Activated B cell treated with CpG ODN at 0.5 μM for 24 hours (primary cell): ENCODE results near the gene LCNL1. TPM values are rescaled to one million over a fixed set of nuclear protein-coding genes. Genes with fewer than 3 reads are reported as not detected.
"Not testable (repeated sequence)": the region's sequence is repeated elsewhere in the genome, so short reads cannot be mapped to it uniquely, and the experiment has no call there.

ENCODE experiments used
- ATAC-seq: fragments of 200-7000 bp; cut with Tn5 transposase; one replicate; pipeline ENCODE4 v1.10.0; 2021; ENCODE audit warnings: low read depth, mild to moderate bottlenecking, moderate library complexity
- CTCF ChIA-PET: fragments of 350-600 bp; sonication (Branson Sonifier 250); formaldehyde crosslinking; loops from one replicate; lab custom pipeline; 2021; ENCODE audit warnings: antibody characterized with exemption; lab: Charles Lee
- POLR2A ChIA-PET: fragments of 350-600 bp; sonication (Branson Sonifier 250); formaldehyde crosslinking; loops from one replicate; lab custom pipeline; 2021; ENCODE audit warnings: antibody characterized with exemption; lab: Charles Lee
- DNase-seq: peaks from one replicate; pipeline ENCODE4 v3.0.0; 2022
- H3K27ac Mint-ChIP-seq: one replicate; pipeline ENCODE4 v1.8.0; 2020; ENCODE audit warnings: mixed read lengths
- H3K27me3 Mint-ChIP-seq: one replicate; pipeline ENCODE4 v1.8.0; 2021; ENCODE audit warnings: mixed read lengths
- H3K36me3 Mint-ChIP-seq: one replicate; pipeline ENCODE4 v1.8.0; 2021; ENCODE audit warnings: low read depth, mixed read lengths
- H3K4me1 Mint-ChIP-seq: one replicate; pipeline ENCODE4 v1.8.0; 2021; ENCODE audit warnings: mixed read lengths
- H3K4me3 Mint-ChIP-seq: one replicate; pipeline ENCODE4 v1.8.0; 2020; ENCODE audit warnings: mild to moderate bottlenecking, mixed read lengths
- H3K9me3 Mint-ChIP-seq: one replicate; pipeline ENCODE4 v1.8.0; 2020; ENCODE audit warnings: mixed read lengths
- intact Hi-C: fragments of 100-400 bp; cut with micrococcal nuclease; formaldehyde crosslinking; loops from one replicate; pipeline ENCODE4 v1.15.1; 2024
- total RNA-seq: library from RNA; stranded (reverse); gene quantifications from 2 replicates; pipeline ENCODE4 v1.2.3, GENCODE V29; 2022
- TF ChIP-seq, protein P1 (sequence below): fragments of 200-600 bp; IDR thresholded peaks from one replicate; pipeline ENCODE4 v1.8.0; 2022; ENCODE audit warnings: antibody characterized with exemption, mild to moderate bottlenecking

LCNL1 gene
- total RNA-seq, 1 donor from 2014 or later: not detected

DNA sequence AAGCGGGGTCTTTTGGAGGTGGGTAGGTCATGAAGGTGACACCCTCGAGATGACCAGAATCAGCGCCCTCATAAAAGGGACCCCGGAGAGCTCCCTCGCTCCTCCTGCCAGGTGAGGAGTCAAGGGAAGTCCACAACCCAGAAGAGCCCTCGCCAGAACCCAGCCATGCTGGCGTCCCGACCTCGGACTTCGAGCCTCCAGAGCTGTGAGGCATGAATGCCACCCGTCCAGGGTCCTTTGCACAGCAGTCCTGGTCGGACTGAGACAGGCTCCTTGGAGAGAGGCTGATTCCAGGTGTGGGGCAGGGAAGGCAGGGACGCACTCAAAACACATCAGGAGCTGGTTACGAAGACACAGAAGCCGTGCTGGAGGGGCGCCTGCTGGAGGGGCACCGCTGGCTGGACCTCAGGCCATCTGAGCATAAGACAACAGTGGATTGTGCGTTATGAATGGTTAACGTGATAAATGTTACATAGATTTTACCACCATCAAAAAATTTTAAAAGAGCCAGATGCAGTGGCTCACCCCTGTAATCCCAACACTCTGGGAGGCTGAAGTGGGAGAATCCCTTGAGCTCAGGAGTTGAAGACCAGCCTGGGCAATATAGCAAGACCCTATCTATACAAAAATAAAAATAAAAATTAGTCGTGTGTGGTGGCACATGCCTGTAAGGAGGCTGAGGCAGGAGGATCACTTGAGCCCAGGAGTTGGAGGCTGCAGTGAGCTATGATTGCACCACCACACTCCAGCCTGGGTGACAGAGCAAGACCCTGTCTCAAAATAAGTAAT is 19.3 kb downstream of the LCNL1 start:
- H3K27ac Mint-ChIP-seq: no peak overlapping the region
- no peak for DNase-seq
- peaks cover 43% of the 10 kb centered on the region for H3K4me1 Mint-ChIP-seq
- no peak for ATAC-seq
- POLR2A ChIA-PET: interaction anchor here (0.7 to 3.3 kb wide), 3 partner anchors 10 to 272 kb away, joined by 8 to 38 read pairs (median 12); partner anchors contain the start of gene PAXX
- no peaks in the 10 kb centered on the region for H3K27me3 Mint-ChIP-seq
- TF ChIP-seq, protein P1, sequence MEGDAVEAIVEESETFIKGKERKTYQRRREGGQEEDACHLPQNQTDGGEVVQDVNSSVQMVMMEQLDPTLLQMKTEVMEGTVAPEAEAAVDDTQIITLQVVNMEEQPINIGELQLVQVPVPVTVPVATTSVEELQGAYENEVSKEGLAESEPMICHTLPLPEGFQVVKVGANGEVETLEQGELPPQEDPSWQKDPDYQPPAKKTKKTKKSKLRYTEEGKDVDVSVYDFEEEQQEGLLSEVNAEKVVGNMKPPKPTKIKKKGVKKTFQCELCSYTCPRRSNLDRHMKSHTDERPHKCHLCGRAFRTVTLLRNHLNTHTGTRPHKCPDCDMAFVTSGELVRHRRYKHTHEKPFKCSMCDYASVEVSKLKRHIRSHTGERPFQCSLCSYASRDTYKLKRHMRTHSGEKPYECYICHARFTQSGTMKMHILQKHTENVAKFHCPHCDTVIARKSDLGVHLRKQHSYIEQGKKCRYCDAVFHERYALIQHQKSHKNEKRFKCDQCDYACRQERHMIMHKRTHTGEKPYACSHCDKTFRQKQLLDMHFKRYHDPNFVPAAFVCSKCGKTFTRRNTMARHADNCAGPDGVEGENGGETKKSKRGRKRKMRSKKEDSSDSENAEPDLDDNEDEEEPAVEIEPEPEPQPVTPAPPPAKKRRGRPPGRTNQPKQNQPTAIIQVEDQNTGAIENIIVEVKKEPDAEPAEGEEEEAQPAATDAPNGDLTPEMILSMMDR: no peak
- no peak overlapping the region for H3K4me3 Mint-ChIP-seq
- no peaks in the 10 kb centered on the region for H3K36me3 Mint-ChIP-seq
- no peaks in the 10 kb centered on the region for H3K9me3 Mint-ChIP-seq
- intact Hi-C loops: no loop called here
- CTCF ChIA-PET: interaction anchor here (1.5 to 2.3 kb wide), 2 partner anchors 27 to 33 kb away, joined by 8 read pairs; no protein-coding TSS in a partner anchor

DNA sequence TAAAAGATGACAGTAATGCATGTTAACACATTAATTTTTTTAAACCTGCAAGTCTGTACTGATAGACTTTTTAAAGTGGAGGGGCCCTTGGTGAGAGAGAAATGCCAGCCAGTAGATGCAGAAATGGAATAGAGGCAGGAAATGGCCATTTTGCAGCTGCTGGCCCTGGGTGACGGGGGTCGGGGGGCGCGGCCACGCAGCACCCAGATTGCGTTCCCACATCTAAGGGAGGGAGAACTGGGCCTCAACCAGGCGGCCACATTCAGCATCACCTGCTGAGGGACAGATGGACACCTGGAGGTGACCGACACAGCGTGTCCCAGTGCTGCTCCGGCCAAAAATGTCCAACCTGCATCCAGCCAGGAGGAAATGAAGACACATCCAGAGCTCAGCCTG is 19.9 kb downstream of the LCNL1 start:
- H3K36me3 Mint-ChIP-seq: no peaks in the 10 kb centered on the region
- no peak overlapping the region for H3K27ac Mint-ChIP-seq

DNA sequence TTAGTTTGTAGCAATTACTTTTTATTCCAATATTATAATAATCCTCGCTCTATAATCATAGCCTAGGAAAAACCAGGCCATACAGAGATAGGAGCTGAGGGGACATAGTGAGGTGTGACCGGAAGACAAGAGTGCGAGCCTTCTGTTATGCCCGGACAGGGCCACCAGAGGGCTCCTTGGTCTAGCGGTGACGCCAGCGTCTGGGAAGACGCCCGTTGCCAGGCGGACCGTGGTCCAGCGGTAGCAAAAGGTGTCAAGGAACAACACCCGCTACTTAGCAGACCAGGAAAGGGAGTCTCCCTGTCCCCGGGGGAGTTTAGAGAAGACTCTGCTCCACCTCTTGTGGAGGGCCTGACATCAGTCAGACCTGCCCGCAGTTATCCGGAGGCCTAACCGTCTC is 21.5 kb downstream of the LCNL1 start:
- CTCF ChIA-PET: interaction anchor here (0.7 to 1.0 kb wide), 2 partner anchors 31 to 87 kb away, joined by 3 to 7 read pairs; no protein-coding TSS in a partner anchor
- H3K36me3 Mint-ChIP-seq, DNase-seq, H3K9me3 Mint-ChIP-seq, H3K4me3 Mint-ChIP-seq, H3K27ac Mint-ChIP-seq, H3K27me3 Mint-ChIP-seq, ATAC-seq: not testable (repeated sequence)
- intact Hi-C loops: loop anchor here (1.0 kb wide), 1 partner anchor 31 kb away; no protein-coding TSS in a partner anchor
- H3K4me1 Mint-ChIP-seq: peaks cover 22% of the 10 kb centered on the region
- POLR2A ChIA-PET: interaction anchor here (0.6 kb wide), 1 partner anchor 30 kb away, joined by 3 read pairs; no protein-coding TSS in a partner anchor

More for the DNA sequence above, 19.9 kb downstream of the LCNL1 start:
- intact Hi-C loops: no loop called here
- DNase-seq (no peak), ATAC-seq (no peak)
- no peak overlapping the region for H3K4me3 Mint-ChIP-seq
- H3K4me1 Mint-ChIP-seq: peaks cover 37% of the 10 kb centered on the region
- ChIA-PET POLR2A (interaction anchor here (3.3 kb wide), 1 partner anchor 11 kb away, joined by 38 read pairs; the partner anchor contains the start of gene PAXX), CTCF (interaction anchor here (1.4 to 1.5 kb wide), 2 partner anchors 33 to 36 kb away, joined by 3 to 8 read pairs; no protein-coding TSS in a partner anchor)
- TF ChIP-seq, protein P1: no peak
- H3K9me3 Mint-ChIP-seq: no peaks in the 10 kb centered on the region
- H3K27me3 Mint-ChIP-seq: no peaks in the 10 kb centered on the region

DNA sequence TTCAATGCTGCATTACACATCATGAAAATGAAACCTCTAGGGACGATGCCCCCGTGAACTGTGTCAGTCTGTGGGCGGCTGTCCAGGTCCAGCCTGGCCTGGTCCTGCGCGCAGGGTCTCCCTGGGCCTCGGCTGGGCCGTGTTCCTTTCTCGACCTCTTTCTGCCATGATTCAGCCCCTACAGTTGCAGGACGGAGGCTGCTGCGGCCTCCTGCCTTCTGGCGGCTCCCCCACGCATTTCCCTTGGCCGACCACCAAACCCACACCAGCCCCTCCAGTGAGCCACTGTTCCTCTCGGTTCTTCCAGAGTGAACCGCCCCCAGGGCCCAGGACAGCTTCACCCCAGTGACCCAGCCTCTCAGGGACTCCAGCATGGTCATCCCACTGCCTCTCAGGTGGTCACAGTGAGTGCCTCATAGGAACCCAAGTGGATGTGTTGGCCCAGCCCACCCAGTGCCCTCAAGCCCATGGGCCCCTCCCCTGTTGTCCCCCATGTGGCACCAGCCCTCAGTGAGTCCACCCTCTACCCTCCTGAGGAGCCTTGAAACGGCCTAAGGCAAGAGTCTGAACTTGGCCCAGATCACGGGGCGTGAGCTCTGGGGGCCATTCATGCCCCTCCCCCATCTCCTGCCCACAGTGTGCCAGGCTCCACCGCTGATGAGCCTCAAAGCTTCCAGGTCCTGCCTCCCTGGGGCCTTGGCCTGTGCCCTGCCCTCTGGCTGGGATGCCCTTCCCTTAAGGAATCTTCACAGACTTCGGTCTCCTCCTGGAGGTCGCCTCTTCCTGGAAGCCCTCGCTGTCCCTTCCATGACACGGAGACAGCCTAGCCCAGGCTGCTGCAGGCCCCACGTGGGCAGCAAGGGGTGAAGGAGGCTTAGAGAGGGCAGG is 23.6 kb downstream of the LCNL1 start:
- intact Hi-C loops: no loop called here
- ChIA-PET CTCF (no interaction called here), POLR2A (no interaction called here)
- no peak overlapping the region for H3K4me3 Mint-ChIP-seq
- TF ChIP-seq, protein P1: no peak
- DNase-seq (no peak), ATAC-seq (no peak)
- no peaks in the 10 kb centered on the region for H3K36me3 Mint-ChIP-seq
- H3K27ac Mint-ChIP-seq: no peak overlapping the region
- H3K4me1 Mint-ChIP-seq: peaks cover 1% of the 10 kb centered on the region
- H3K9me3 Mint-ChIP-seq: no peaks in the 10 kb centered on the region
- H3K27me3 Mint-ChIP-seq: no peaks in the 10 kb centered on the region

DNA sequence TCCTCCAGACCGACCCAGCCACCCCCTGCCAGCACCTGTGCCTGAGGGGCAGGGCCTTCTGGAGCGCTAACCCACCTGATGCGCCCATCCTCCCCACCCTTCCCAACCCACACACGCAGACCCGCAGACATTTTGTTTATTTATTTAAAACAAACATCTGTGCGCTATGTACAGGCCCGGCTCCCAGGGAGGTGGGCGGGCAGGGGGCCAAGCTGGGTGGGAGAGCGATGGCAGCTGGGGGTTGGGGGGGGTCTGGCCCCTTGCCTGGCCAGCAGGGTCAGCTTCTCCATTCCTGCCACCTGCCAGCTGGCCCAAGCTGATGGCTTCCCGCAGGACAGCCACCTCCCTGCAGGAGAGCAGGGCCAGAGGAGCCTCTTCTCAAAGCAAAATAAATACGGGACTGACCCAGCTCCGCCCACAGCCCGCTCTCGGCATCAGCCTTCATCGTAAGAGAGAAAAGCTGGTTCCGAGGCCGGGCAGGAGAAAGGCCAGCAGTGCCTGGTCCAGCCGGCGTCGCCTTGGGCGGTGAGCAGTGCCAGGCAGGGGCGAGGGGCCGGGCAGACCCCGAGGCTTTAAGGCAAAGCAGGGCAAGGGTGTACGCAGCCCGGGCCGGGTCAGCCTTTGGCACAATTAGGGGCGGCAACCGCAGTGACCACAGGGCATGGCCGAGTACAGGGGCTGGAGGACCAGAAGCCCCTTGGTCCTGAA is 24.5 kb downstream of the LCNL1 start:
- CTCF ChIA-PET: no interaction called here
- intact Hi-C loops: no loop called here
- no peak for ATAC-seq
- Mint-ChIP-seq H3K4me3 (no peak overlapping the region), H3K27ac (no peak overlapping the region), H3K4me1 (no peaks in the 10 kb centered on the region), H3K9me3 (no peaks in the 10 kb centered on the region), H3K36me3 (peaks cover 2% of the 10 kb centered on the region), H3K27me3 (no peaks in the 10 kb centered on the region)
- POLR2A ChIA-PET: no interaction called here
- no peak for DNase-seq
- TF ChIP-seq, protein P1: no peak
